GM12874 (cell line): Measurements from ENCODE around the gene POLR1C.

ENCODE experiments used
- CTCF ChIP-seq: IDR thresholded peaks from 2 replicates; pipeline ENCODE4 v1.5.1; 2011; ENCODE audit warnings: low read depth, mild to moderate bottlenecking, control low read depth, low read length, moderate library complexity; ENCODE audit not compliant: insufficient read depth

Gene POLR1C

GRCh38 chr6:43488667-43489276 is 28.1 kb upstream of the POLR1C start:
- TF ChIP-seq CTCF: no peak

- TF ChIP-seq CTCF: no peak
Measured at GRCh38 chr6:43489277-43490072, 27.4 kb upstream of the POLR1C start.

- no peak for TF ChIP-seq CTCF
Measured at GRCh38 chr6:43490523-43490939, 26.4 kb upstream of the POLR1C start.

- no peak for TF ChIP-seq CTCF
Measured at GRCh38 chr6:43491750-43492661, 24.9 kb upstream of the POLR1C start.

- TF ChIP-seq CTCF: no peak
Measured at GRCh38 chr6:43492673-43493072, 24.2 kb upstream of the POLR1C start.

- TF ChIP-seq CTCF: no peak
Measured at GRCh38 chr6:43493230-43493629, 23.7 kb upstream of the POLR1C start.

GRCh38 chr6:43493833-43494232 is 23.1 kb upstream of the POLR1C start:
- TF ChIP-seq CTCF: no peak
